GM21390 (cell line): ENCODE results near the gene PBLD.
A peak's percentile ranks its signal among the peaks of the same experiment; 100 is the strongest.

Source experiments
- ATAC-seq: cut with Tn5 transposase; IDR thresholded peaks from one replicate; pipeline ENCODE4 v1.9.1; 2021; ENCODE audit not compliant: unreplicated experiment

Gene PBLD

GRCh38 chr10:68332259-68333057 is at the start of gene PBLD:
PBLD (minus strand) TSS chr10:68332928; CDS start chr10:68306844, 26,084 bp downstream.
- peak; percentile 11 for ATAC-seq

- no peak for ATAC-seq
Measured at GRCh38 chr10:68371604-68372003, 38.9 kb upstream of the PBLD start.

GRCh38 chr10:68367121-68367520 is 34.4 kb upstream of the PBLD start:
- ATAC-seq: no peak

GRCh38 chr10:68366600-68366999 is 33.9 kb upstream of the PBLD start:
- ATAC-seq: no peak

GRCh38 chr10:68365611-68366010 is 32.9 kb upstream of the PBLD start:
- ATAC-seq: no peak

GRCh38 chr10:68364101-68364886 is 31.6 kb upstream of the PBLD start:
- ATAC-seq: no peak

- ATAC-seq: no peak
Measured at GRCh38 chr10:68362590-68362989, 29.9 kb upstream of the PBLD start.

- no peak for ATAC-seq
Measured at GRCh38 chr10:68359189-68359588, 26.5 kb upstream of the PBLD start.

GRCh38 chr10:68353537-68353936 is 20.8 kb upstream of the PBLD start:
- no peak for ATAC-seq

- peak; percentile 62 for ATAC-seq
Measured at GRCh38 chr10:68348265-68348741, 15.6 kb upstream of the PBLD start.

GRCh38 chr10:68346774-68347173 is 14.0 kb upstream of the PBLD start:
- ATAC-seq: no peak

- no peak for ATAC-seq
Measured at GRCh38 chr10:68345621-68346020, 12.9 kb upstream of the PBLD start.

GRCh38 chr10:68342909-68343516 is 10.3 kb upstream of the PBLD start:
- no peak for ATAC-seq

- ATAC-seq: no peak
Measured at GRCh38 chr10:68340358-68341080, 7.8 kb upstream of the PBLD start.

GRCh38 chr10:68336754-68337351 is 4.1 kb upstream of the PBLD start:
- no peak for ATAC-seq

GRCh38 chr10:68334672-68335467 is 2.1 kb upstream of the PBLD start:
- no peak for ATAC-seq

GRCh38 chr10:68333440-68334431 is 1.0 kb upstream of the PBLD start:
- no peak for ATAC-seq

GRCh38 chr10:68333058-68333395 is 299 bp upstream of the PBLD start:
- no peak for ATAC-seq
